Psoas muscle (tissue), 8 donors: ENCODE data around the gene RPL12. TPM values are rescaled to one million over a fixed set of nuclear protein-coding genes. Genes with fewer than 3 reads are reported as not detected.
A peak's percentile ranks its signal among the peaks of the same experiment; 100 is the strongest.

Experiments
- ATAC-seq, 4 donors: fragments of 200-7000 bp; cut with Tn5 transposase; one replicate each; pipeline ENCODE4 v1.9.1; 2020; ENCODE audit warnings: moderate library complexity in 3 of 4, mild to moderate bottlenecking in 2 of 4
- DNase-seq, 2 donors: peaks; one replicate each; pipeline ENCODE4 v3.0.0-alpha.2; 2020
- H3K27ac ChIP-seq: fragments of 200-600 bp; one replicate; pipeline ENCODE4 v1.8.0; 2022
- H3K27me3 ChIP-seq, 3 donors: fragments of 200-600 bp in 1 of 3; one replicate each; pipeline versions ENCODE4 v1.6.1 to v1.8.0; 2013 to 2022; ENCODE audit warnings: low read length in 2 of 3, mild to moderate bottlenecking in 2 of 3, moderate library complexity in 1 of 3; ENCODE audit not compliant: insufficient read depth in 3 of 3
- H3K36me3 ChIP-seq, 2 donors: fragments of 200-600 bp in 1 of 2; one replicate each; pipeline versions ENCODE4 v1.6.1 to v1.8.0; 2013 to 2022; ENCODE audit warnings: low read depth in 1 of 2, mild to moderate bottlenecking in 1 of 2, moderate library complexity in 1 of 2; ENCODE audit not compliant: insufficient read depth in 1 of 2
- H3K4me1 ChIP-seq: fragments of 200-600 bp; one replicate; pipeline ENCODE4 v1.8.0; 2022
- H3K4me3 ChIP-seq: fragments of 200-600 bp; one replicate; pipeline ENCODE4 v1.8.0; 2022; ENCODE audit warnings: mild to moderate bottlenecking
- H3K9me3 ChIP-seq: fragments of 200-600 bp; one replicate; pipeline ENCODE4 v1.8.0; 2022
- CTCF ChIP-seq: fragments of 200-600 bp; IDR thresholded peaks from one replicate; pipeline ENCODE4 v1.8.0; 2022; ENCODE audit warnings: antibody characterized with exemption
- WGBS, 3 donors: extraction: QIAGEN DNeasy Blood & Tissue Kit; methylation state at CpG; one replicate each; pipeline versions ENCODE4 v1.1.6 to v1.1.7; 2013; 5-methylcytosine and 5-hydroxymethylcytosine counted together
- intact Hi-C, 2 donors: fragments of 100-400 bp; cut with DNase I; formaldehyde crosslinking; loops; one replicate each; pipeline versions ENCODE4 v1.11.0 to v1.14.2; 2022
- polyA plus RNA-seq, 3 donors: library from polyadenylated mRNA; stranded (reverse); fragments of 200-250 nt; gene quantifications; one replicate each; pipeline ENCODE4 v1.2.3, GENCODE V29; 2013
- total RNA-seq, 4 donors: library from RNA; stranded (reverse); fragmentation: NEBNext Ultra II Directional in 2 of 4; extraction: Animal tissue kit (Norgen Biotek cat#: 25700) in 2 of 4; gene quantifications; one replicate each; pipeline versions ENCODE4 v1.2.1 to v1.2.4, GENCODE V29; 2021 to 2023
- donor health status: healthy with polysubstance abuse.
- donor health status: DM: no; HTN: no; CAD: no; lungs with moderate emphysema.
- donor health status: Bipolar disorder and iron deficiency.
- donor health status: healthy.
- donor health status: DM: yes; HTN: yes; CAD: no.
- donor health status: DM: no; HTN: no; CAD: no.
- donor health status: DM: no; HTN: no; CAD: no.
- donor health status: DM: yes; HTN: yes; CAD: no.

Gene RPL12
- total and polyA plus RNA-seq, 7 donors, result 748 to 2,317 (median 1,111) TPM

GRCh38 chr9:127430415-127430814, 20.8 kb downstream of the RPL12 start:
- no peaks in the 10 kb centered on the region for H3K27me3 ChIP-seq
- intact Hi-C loops, result no loop called here

GRCh38 chr9:127428348-127428747, 22.9 kb downstream of the RPL12 start:
- no peak for ATAC-seq
- H3K27ac ChIP-seq, result peak overlapping the region; percentile 15
- H3K27me3 ChIP-seq, result no peaks in the 10 kb centered on the region
- H3K4me1 ChIP-seq, result peaks cover 29% of the 10 kb centered on the region
- WGBS, 3 donors, result 88 to 92% (median 89%) methylated on average over 3 of the region's 3 CpGs
- peaks cover 6 to 46% of the 10 kb centered on the region in 2 donors for H3K36me3 ChIP-seq
- no peak for TF ChIP-seq CTCF
- intact Hi-C loops, result no loop called here
- H3K4me3 ChIP-seq, result no peak overlapping the region
- no peak for DNase-seq
- H3K9me3 ChIP-seq, result no peaks in the 10 kb centered on the region

More at GRCh38 chr9:127430415-127430814, 20.8 kb downstream of the RPL12 start:
- no peak for DNase-seq
- Histone ChIP-seq H3K36me3 (peaks cover 8 to 67% of the 10 kb centered on the region in 2 donors), H3K4me3 (no peak overlapping the region), H3K27ac (no peak overlapping the region), H3K9me3 (no peaks in the 10 kb centered on the region), H3K4me1 (peaks cover 23% of the 10 kb centered on the region)
- no peak for ATAC-seq
- WGBS, 3 donors, result 93 to 96% (median 94%) methylated on average over 8 of the region's 8 CpGs
- TF ChIP-seq CTCF, result no peak

- intact Hi-C loops, result no loop called here
- peak overlapping the region; percentile 86 for H3K4me3 ChIP-seq
- ATAC-seq, result peak in 1 of 4 donors; percentile 6
- H3K27me3 ChIP-seq, result no peaks in the 10 kb centered on the region
- peak overlapping the region; percentile 93 for H3K27ac ChIP-seq
- no peak for DNase-seq
- H3K36me3 ChIP-seq, result peaks cover 6 to 36% of the 10 kb centered on the region in 2 donors
- peaks cover 43% of the 10 kb centered on the region for H3K4me1 ChIP-seq
- no peak for TF ChIP-seq CTCF
- WGBS, 3 donors, result 57 to 72% (median 62%) methylated on average over 2 of the region's 2 CpGs
- H3K9me3 ChIP-seq, result no peaks in the 10 kb centered on the region
Observed at GRCh38 chr9:127426756-127427155, 24.4 kb downstream of the RPL12 start.

GRCh38 chr9:127424676-127424999, 26.6 kb downstream of the RPL12 start:
- no peaks in the 10 kb centered on the region for H3K9me3 ChIP-seq
- H3K36me3 ChIP-seq, result peaks cover 6 to 15% of the 10 kb centered on the region in 2 donors
- ATAC-seq, result peak in 1 of 4 donors; percentile 48
- WGBS, 3 donors, result 0% methylated on average over 12 to 13 of the region's 13 CpGs
- TF ChIP-seq CTCF, result no peak
- peak overlapping the region; percentile 86 for H3K4me3 ChIP-seq
- no peaks in the 10 kb centered on the region for H3K27me3 ChIP-seq
- DNase-seq, result no peak
- peak overlapping the region; percentile 93 for H3K27ac ChIP-seq
- peaks cover 43% of the 10 kb centered on the region for H3K4me1 ChIP-seq
- intact Hi-C loops, result loop anchor here in 1 of 2 donors (2.0 kb wide), 1 partner anchor 26 kb away; the partner anchor contains the start of genes LRSAM1 and RPL12
